Fibroblast of skin of right quadriceps (primary cell): Measurements from ENCODE around the gene ARMC9.

Experiments used
- DNase-seq: peaks from one replicate; pipeline ENCODE4 v3.0.0-alpha.2; 2013

ARMC9 gene

GRCh38 chr2:231321021-231321420 is 122.6 kb downstream of the ARMC9 start:
- no peak for DNase-seq

DNA sequence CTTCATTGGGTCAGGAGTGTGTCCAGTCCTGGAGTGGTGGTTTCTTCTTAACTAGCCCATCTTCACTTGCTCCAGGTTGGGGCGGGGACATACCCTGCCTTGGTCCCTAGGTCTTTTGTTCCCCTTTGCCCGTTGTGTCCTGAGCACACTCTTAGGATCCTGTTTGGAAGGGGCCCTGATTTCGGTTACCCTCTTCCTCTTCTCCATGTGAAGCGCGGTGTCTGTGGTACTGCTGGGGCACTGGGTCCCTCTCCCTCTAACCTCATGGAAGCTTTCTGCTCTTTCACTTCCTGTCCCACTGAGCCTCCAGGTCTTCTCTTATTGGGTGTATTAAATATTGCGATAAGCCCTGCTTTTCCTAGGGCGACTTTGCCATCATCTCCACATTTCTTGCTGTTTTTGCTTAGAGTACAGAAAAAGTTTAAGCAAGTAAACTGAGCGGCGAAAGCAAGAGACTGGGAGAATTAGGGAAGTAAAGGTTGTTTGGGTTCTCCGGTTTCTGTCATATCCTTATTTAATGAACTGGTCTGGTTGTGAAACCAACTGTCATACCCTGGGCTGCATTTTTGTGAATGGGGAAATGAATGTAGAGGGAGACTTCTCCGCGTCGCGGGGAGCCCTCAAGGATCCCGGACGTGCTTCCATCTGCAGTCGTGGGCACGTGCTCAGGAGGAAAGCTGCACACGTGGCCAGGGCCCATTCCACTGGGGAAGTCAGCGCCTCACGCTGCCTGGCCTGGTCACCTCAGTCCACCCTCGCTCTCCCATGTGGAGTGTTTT is 123.3 kb downstream of the ARMC9 start:
- DNase-seq, result no peak

GRCh38 chr2:231323316-231323715 is 124.9 kb downstream of the ARMC9 start:
- no peak for DNase-seq

- no peak for DNase-seq
Measured at GRCh38 chr2:231325826-231326225, 127.4 kb downstream of the ARMC9 start.

DNA sequence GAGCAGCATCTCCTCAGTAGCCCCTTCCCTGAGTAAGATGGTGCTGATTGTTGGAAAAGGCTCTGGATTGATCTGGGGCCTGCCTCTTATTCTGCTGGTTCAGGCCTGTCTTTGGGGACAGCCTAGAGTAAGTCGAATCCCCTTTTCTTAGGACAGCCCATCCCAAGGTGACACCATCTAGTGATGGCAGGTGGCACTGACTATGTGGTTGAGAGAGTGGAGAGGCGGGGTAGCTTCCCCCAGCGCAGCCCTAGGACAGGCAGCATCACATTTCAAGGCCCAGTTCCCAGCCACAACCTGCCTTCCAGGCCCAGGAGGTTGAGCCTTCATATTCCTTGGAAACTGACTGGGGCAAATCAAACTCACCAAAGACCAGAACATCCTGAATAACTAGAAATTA is 128.0 kb downstream of the ARMC9 start:
- no peak for DNase-seq

DNA sequence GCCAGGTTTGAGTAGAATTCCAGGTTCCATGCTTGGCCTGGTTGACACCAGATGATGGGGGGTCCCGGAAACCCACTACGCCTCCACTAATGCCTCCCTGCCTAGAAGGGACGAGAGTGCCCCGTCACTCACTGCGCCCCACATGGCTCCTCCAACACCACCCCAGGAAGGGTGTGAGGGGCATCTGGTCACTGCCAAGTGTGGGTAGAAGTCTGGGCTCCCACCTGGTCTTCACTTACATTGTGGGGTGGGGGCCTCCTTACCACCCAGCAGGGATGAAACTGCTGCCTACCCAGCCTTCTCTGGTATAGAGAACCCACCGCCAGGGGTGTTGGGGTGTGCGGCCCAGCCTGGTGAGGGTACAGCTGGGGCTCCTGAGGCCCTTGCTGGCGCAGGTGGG is 131.9 kb downstream of the ARMC9 start:
- no peak for DNase-seq

DNA sequence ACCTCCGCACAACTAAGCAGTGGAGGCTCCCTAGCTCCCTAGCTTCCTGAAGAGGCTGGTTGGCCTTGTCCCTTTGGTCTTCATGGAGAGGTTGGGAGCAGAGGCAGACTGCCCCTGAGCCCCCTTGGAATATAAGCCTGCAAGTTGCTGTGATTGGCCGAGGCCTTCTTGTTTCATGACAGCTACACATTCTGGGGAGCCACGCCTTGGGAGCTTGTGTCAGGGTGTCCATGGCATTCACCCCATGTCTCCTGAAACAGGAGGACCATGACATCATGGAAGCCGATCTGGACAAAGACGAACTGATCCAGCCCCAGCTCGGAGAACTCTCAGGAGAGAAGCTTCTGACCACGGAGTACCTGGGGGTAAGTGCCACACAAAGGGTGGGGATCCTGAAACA is 133.1 kb downstream of the ARMC9 start:
- DNase-seq, result no peak

GRCh38 chr2:231332388-231332787 is 134.0 kb downstream of the ARMC9 start:
- no peak for DNase-seq

- DNase-seq, result no peak
Measured at GRCh38 chr2:231332872-231333500, 134.6 kb downstream of the ARMC9 start.

GRCh38 chr2:231334179-231334930 is 135.9 kb downstream of the ARMC9 start:
- no peak for DNase-seq

- DNase-seq, result no peak
Measured at GRCh38 chr2:231334981-231335380, 136.6 kb downstream of the ARMC9 start.

DNA sequence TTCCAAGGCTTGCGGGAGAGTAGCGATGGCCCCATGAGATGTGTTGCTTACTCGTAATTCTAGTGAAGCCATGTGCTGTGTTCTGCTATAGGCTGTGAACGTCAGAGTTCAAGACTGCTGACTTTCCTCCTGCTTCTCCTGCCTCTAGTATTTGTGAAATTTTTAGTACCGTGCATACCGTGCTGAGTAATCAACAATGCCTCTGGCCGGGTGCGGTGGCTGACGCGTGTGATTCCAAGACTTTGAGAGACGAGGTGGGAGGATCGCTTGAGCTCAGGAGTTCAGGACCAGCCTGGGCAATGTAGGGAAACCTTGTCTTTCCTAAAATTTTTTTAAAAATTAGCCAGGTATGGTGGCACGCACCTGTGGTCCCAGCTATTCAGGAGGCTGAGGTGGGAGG is 137.2 kb downstream of the ARMC9 start:
- DNase-seq, result no peak

DNA sequence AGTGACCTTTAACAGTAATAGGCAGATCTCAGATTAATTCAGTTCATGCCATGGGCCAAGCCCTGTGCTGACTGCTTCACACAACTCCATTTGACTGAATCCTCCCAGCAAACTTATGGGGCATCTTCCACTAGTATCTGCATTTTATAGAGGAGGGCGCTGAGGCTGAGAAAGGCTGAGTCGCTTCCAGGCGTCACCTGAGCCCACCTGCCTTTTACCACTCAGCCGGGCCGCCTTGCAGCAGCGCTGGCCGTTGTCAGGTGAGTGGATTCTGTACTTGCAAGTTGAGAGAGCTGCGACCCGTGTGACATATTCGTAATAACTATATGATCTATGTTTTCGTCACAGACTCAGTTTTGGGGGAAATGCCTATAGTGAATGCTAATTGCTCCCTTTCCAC is 137.8 kb downstream of the ARMC9 start:
- no peak for DNase-seq

DNA sequence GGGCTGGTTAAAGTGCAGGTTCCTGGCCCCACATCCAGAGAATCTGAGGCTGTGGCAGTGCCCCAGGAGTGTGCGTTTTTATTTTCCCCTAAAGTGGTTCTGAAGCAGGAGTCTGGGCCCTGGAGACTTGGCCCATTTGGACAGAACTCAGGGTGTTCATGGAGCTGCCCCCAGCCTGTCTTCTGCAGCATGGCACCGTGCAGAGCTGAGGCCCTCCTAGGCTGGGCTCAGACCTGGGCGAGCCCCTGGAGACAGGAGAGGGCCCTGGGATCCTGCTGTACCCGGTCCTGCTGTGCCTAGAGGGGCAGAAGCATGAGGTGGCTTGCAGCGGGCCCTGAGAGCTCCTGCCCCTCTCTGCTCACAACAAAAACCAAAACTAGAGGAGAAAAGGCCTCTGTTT is 138.3 kb downstream of the ARMC9 start:
- DNase-seq, result no peak

- no peak for DNase-seq
Measured at GRCh38 chr2:231337807-231338759, 139.7 kb downstream of the ARMC9 start.

GRCh38 chr2:231339316-231339715 is 140.9 kb downstream of the ARMC9 start:
- DNase-seq, result no peak

GRCh38 chr2:231341100-231341499 is 142.7 kb downstream of the ARMC9 start:
- DNase-seq, result no peak

DNA sequence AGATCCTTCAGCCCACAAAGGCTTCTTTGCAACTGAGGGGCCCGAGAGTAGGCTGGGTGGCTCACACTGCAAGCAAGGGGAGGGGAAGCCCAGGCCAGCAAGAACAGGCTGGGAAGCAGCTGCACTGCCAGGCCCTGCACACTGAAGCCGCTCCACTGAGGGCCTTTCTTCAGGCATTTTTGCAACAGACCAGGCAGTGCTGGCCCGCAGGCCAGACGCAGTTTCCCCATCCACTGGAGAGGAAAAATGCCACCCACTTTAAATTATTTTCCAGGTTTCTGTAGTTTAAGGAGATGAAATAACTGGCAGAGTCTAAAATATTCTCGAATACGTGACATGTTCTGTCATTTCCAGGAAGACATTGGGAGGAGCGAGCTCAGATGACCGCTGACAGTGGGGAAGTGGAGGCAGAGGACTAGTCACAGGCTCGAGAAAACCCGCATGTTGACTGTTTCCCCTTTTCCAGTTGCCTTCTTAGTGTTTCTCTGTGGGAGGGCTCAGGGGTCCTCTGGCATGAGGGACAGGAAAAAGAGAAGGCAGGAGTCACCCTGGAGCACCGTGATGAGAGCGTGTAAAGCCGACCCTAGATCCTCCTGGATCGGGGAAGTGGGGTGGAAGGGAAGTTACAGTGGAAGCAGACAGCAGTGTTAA is 143.8 kb downstream of the ARMC9 start:
- no peak for DNase-seq

- DNase-seq, result no peak
Measured at GRCh38 chr2:231343006-231343710, 144.7 kb downstream of the ARMC9 start.

- no peak for DNase-seq
Measured at GRCh38 chr2:231343988-231344387, 145.6 kb downstream of the ARMC9 start.

DNA sequence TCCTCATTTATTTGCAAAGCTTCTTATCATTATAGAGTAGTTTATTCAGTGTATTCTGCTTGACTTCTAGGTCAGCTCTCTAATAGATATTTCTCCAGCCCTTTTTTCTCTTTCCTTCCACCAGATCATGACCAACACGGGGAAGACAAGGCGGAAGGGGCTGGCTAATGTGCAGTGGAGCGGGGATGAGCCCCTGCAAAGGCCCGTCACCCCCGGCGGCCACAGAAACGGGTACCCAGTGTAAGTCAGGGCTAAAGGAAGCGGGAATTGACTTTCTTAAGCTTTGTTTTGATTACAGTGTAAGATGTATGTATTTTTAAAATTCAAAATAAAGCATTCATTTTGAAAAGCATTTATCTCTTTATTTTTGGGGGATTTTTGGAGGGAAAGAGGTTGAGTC is 146.4 kb downstream of the ARMC9 start:
- no peak for DNase-seq

- DNase-seq, result no peak
Measured at GRCh38 chr2:231347081-231347480, 148.7 kb downstream of the ARMC9 start.
